Tibial artery (tissue), 4 donors: ENCODE measurements around the gene CTDNEP1.

Experiments used
- DNase-seq, 2 donors: peaks; one replicate each; pipeline ENCODE4 v3.0.0-alpha.2; 2019
- H3K27ac ChIP-seq, 2 donors: fragments of 200-600 bp; sonication (generic) in 1 of 2; 1 replicate in 1 of 2; 2 replicates in 1 of 2; pipeline ENCODE4 v1.5.1; 2018 to 2019; ENCODE audit warnings: mild to moderate bottlenecking in 1 of 2
- H3K27me3 ChIP-seq, 2 donors: fragments of 200-600 bp; sonication (generic) in 1 of 2; one replicate each; pipeline versions ENCODE4 v1.5.1 to v1.6.0; 2016 to 2019
- H3K36me3 ChIP-seq, 3 donors: fragments of 200-600 bp; sonication (generic) in 2 of 3; one replicate each; pipeline ENCODE4 v1.5.1; 2016 to 2019; ENCODE audit warnings: mild to moderate bottlenecking in 2 of 3
- H3K4me1 ChIP-seq, 4 donors: fragments of 200-600 bp; sonication (generic) in 2 of 4; 1 replicate in 3 of 4; 2 replicates in 1 of 4; pipeline ENCODE4 v1.5.1; 2016 to 2019
- H3K4me3 ChIP-seq, 2 donors: fragments of 200-600 bp; sonication (generic) in 1 of 2; 1 replicate in 1 of 2; 2 replicates in 1 of 2; pipeline ENCODE4 v1.5.1; 2018 to 2019; ENCODE audit warnings: mild to moderate bottlenecking in 2 of 2
- H3K9me3 ChIP-seq, 3 donors: fragments of 200-600 bp; sonication (generic) in 1 of 3; one replicate each; pipeline ENCODE4 v1.5.1; 2016 to 2019
- intact Hi-C: fragments of 100-400 bp; cut with DNase I; formaldehyde crosslinking; loops from one replicate; pipeline ENCODE4 v1.15.0; 2023; ENCODE audit warnings: low total_unique reads
- TF ChIP-seq, protein P1 (sequence below), 2 experiments: fragments of 200-600 bp in 1 of 2; fragments of 450-650 bp in 1 of 2; IDR thresholded peaks; one replicate each; pipeline ENCODE4 v1.5.1; 2017 to 2019; ENCODE audit warnings: antibody characterized with exemption in 2 of 2, mild to moderate bottlenecking in 1 of 2, moderate library complexity in 1 of 2

The CTDNEP1 gene

DNA sequence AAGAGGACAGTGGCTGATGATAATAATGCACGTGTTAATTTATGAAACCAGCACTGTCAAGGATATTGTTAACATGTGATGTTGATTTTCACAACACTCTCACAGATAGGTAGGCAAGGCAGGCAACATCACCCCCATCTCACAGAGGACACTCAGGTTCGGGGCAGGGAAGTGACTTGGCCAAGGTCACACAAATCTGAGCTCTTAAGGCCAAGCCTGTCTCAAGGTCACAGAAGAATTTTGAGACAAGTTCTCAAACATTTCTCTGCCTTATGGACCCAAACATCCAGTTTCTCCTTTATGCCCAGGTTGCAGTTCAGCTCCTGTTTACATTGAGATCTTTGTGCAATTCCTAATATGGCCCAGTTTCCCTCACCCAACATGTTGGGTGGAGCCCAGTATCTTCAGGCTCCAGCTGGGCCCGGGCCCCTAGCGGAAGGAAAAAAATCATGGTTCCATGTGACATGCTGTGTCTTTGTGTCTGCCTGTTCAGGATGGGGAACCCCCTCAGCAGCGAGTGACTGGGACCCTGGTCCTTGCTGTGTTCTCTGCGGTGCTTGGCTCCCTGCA, 31.3 kb upstream of the CTDNEP1 start:
- Histone ChIP-seq H3K27ac (peak overlapping the region; percentile 93 to 94), H3K27me3 (peaks cover 0 to under 1% of the 10 kb centered on the region in 2 donors), H3K9me3 (no peaks in the 10 kb centered on the region), H3K36me3 (no peaks in the 10 kb centered on the region), H3K4me1 (peaks cover 0 to 27% (median 21%) of the 10 kb centered on the region in 4 donors), H3K4me3 (peak overlapping the region; percentile 53 to 56)
- intact Hi-C loops: no loop called here
- DNase-seq: no peak
- TF ChIP-seq, protein P1, sequence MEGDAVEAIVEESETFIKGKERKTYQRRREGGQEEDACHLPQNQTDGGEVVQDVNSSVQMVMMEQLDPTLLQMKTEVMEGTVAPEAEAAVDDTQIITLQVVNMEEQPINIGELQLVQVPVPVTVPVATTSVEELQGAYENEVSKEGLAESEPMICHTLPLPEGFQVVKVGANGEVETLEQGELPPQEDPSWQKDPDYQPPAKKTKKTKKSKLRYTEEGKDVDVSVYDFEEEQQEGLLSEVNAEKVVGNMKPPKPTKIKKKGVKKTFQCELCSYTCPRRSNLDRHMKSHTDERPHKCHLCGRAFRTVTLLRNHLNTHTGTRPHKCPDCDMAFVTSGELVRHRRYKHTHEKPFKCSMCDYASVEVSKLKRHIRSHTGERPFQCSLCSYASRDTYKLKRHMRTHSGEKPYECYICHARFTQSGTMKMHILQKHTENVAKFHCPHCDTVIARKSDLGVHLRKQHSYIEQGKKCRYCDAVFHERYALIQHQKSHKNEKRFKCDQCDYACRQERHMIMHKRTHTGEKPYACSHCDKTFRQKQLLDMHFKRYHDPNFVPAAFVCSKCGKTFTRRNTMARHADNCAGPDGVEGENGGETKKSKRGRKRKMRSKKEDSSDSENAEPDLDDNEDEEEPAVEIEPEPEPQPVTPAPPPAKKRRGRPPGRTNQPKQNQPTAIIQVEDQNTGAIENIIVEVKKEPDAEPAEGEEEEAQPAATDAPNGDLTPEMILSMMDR (IDR thresholded peaks at IDR 0.05): no peak

DNA sequence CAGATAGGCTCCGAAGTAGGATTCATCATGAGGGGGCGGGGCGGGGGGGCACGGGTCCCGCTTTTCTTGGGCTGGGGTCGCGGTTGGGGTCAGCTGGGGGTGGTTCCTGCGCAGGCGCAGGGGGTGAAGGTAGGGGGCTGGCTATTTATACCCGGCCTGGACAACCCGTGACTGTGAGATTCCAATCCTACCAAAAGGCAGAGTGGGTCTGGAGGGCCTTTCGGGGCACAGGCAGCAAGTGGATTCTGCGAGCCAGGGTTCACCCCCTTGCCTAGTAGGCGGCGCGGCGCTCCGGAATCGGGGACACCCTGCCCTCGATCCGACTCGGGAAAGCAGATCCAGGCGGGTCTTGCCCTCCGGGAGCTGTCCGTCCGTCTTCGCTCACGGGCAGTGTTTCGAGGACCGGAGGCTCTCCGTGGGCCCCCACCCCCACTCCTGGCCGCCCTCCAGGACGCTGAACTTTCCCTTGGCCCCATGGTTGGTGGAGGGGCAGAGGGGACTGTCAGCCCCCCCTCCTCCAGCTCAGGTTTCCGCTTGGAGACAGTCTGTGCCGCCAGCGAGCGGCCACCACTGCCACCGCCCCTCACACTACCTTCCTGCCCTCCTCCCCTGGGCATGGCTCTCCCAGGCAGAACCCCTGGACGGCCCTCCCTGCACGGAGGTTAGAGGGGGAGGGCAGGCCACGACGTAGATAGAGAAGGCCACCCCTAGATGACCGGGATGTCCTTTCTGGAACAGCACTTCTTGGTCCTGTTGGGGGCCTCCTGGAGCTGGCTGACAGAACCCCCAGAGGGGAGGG, 30.6 kb upstream of the CTDNEP1 start:
- intact Hi-C loops: no loop called here
- peak overlapping the region; percentile 53 to 56 for H3K4me3 ChIP-seq
- peaks cover 0 to 27% (median 21%) of the 10 kb centered on the region in 4 donors for H3K4me1 ChIP-seq
- no peaks in the 10 kb centered on the region for H3K27me3 ChIP-seq
- no peaks in the 10 kb centered on the region for H3K36me3 ChIP-seq
- DNase-seq: peak in 1 of 2 donors; percentile 86
- no peaks in the 10 kb centered on the region for H3K9me3 ChIP-seq
- peak overlapping the region; percentile 93 to 94 for H3K27ac ChIP-seq
- TF ChIP-seq, protein P1 (IDR thresholded peaks at IDR 0.05): no peak

GRCh38 chr17:7281074-7281952, 29.8 kb upstream of the CTDNEP1 start, which contains the start of gene SLC2A4:
SLC2A4 (plus strand) TSS chr17:7281718; CDS start chr17:7281935, 217 bp downstream.
- Histone ChIP-seq H3K4me1 (peaks cover 0 to 27% (median 21%) of the 10 kb centered on the region in 4 donors), H3K27me3 (no peaks in the 10 kb centered on the region), H3K4me3 (peak within 1 kb of the TSS; percentile 53 to 56), H3K9me3 (no peaks in the 10 kb centered on the region), H3K36me3 (no peaks in the 10 kb centered on the region), H3K27ac (peak within 1 kb of the TSS; percentile 93 to 94)
- peak; percentile 95 to 97 for DNase-seq
- TF ChIP-seq, protein P1 (IDR thresholded peaks at IDR 0.05): no peak
- intact Hi-C loops: no loop called here

GRCh38 chr17:7280519-7281073, 29.1 kb upstream of the CTDNEP1 start:
- no peaks in the 10 kb centered on the region for H3K27me3 ChIP-seq
- H3K4me3 ChIP-seq: peak overlapping the region; percentile 53 to 56
- DNase-seq: peak; percentile 70 to 91
- H3K4me1 ChIP-seq: peaks cover 0 to 27% (median 21%) of the 10 kb centered on the region in 4 donors
- peak overlapping the region; percentile 93 to 94 for H3K27ac ChIP-seq
- TF ChIP-seq, protein P1 (IDR thresholded peaks at IDR 0.05): peak; percentile 90 to 96
- intact Hi-C loops: loop anchor here (1.0 kb wide), 1 partner anchor 16 kb away; no protein-coding TSS in a partner anchor
- no peaks in the 10 kb centered on the region for H3K9me3 ChIP-seq
- H3K36me3 ChIP-seq: no peaks in the 10 kb centered on the region

DNA sequence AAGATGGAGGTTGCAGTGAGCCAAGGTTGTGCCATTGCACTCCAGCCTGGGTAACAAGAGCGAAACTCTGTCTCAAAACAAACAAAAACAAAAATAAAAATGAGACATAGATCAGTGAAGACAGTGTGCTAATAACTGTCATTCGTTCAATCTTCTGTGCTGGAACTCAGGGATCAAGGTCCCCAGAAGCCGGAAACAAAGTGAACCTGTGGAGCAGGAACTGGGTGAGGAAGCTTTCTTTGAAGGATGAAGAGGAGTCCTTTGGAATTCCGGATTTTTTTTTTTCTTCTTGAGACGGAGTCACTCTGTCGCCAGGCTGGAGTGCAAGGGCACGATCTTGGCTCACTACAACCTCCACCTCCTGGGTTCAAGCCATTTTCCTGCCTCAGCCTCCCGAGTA, 27.9 kb upstream of the CTDNEP1 start:
- TF ChIP-seq, protein P1 (IDR thresholded peaks at IDR 0.05): no peak
- no peak overlapping the region for H3K27ac ChIP-seq
- H3K4me1 ChIP-seq: peaks cover 0 to 27% (median 21%) of the 10 kb centered on the region in 4 donors
- H3K36me3 ChIP-seq: no peaks in the 10 kb centered on the region
- no peak for DNase-seq
- no peaks in the 10 kb centered on the region for H3K9me3 ChIP-seq
- H3K4me3 ChIP-seq: no peak overlapping the region
- H3K27me3 ChIP-seq: no peaks in the 10 kb centered on the region
- intact Hi-C loops: no loop called here
